HG03097 (cell line): Measurements from ENCODE around the gene C19orf18.

ENCODE experiments used
- ATAC-seq: cut with Tn5 transposase; IDR thresholded peaks from one replicate; pipeline ENCODE4 v1.9.1; 2021; ENCODE audit not compliant: unreplicated experiment, low FRiP score

The C19orf18 gene

DNA sequence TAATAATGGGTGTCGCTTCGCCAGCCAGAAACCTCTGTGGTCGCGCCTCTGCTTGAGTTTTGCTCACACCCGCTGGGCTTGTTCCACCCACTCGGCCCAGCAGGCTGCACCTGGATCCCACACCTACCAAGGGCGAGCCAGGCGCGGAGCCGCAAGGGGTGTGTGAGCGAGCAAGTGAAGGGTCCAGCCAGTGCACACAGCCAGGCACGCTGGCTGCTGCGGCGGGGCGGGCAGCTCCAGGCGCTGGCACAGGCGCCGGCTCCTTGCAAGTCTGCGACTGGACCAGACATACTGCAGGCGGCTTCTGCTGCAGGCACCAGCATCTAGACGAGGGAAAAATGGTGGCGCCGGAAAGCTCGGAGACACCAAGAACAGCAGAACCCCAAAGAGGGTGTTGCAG is 25.0 kb downstream of the C19orf18 start:
- ATAC-seq: no peak

DNA sequence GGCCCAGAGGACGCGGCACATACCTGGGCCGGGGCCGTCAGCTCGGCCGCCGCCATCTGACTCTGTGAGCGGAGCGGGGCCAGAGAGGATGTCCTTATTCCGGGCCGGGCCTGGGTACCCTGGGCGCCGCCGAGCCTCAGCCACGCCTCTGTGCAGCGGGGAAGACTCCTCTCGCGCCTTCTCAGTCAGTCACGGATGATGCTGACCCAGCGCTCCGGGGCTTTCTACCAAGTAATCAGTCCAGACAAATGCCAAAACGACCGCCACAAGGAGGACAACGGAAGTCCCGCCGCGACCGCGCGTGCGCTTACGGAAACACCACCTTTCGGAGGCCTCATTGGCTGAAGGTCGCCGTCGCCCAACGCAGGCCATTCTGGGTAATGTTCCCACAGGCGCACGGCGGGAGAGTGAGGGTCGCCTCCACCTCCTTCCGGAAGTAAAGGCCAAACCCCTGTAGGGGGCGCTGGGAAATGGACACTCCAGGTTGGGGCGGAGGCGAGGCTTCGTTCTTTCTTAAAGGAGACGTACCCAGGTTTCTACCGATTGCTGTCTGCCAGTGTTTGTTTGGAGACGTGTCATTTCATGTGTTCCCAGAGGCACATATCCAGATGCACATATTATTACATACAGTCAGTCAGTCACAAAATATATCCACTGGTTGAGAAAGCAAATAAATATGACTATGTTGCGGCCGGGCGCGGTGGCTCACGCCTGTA is 26.8 kb downstream of the C19orf18 start, which contains the start of gene ZNF256:
Gene ZNF256 (minus strand): TSS at position 288 of the 716 bp plus-strand sequence. CDS start 232 bp downstream, at position 56.
- peak; percentile 90 for ATAC-seq

DNA sequence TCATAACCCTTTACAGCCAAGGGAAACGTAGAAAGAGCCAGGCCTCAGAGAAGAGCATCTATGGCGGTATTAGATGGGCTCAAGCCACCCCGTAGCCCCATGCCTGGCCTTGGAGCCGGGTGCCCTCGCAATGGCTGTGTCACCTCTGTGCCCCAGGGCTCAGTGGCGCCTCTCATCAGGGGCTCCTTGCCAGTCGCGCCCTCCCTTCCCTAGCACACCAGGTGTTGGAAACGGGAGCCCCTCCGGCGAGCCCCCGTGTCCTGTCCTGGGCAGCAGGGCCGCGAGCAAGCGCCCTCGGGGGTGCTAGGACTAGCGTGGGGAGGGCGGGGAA is 27.3 kb downstream of the C19orf18 start:
- ATAC-seq: peak; percentile 18

DNA sequence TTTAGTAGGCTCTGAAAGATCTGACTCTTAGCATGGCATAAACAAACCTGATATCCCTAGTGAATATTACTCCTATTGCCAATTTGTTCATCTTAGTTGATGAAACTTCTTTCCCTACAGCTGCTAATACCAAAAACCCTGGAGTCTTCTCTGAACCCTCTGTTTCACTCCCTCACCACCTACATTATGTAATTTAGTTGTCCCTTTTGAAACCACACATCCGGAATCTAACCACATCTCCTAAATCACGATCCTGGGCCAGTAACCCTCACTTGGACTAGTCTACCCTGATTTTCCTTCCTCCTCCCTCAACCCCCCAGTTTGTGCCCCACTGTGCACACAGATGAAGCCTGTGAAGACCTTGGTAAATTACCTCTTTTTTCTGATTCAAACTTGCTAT is 28.0 kb downstream of the C19orf18 start:
- ATAC-seq: no peak

DNA sequence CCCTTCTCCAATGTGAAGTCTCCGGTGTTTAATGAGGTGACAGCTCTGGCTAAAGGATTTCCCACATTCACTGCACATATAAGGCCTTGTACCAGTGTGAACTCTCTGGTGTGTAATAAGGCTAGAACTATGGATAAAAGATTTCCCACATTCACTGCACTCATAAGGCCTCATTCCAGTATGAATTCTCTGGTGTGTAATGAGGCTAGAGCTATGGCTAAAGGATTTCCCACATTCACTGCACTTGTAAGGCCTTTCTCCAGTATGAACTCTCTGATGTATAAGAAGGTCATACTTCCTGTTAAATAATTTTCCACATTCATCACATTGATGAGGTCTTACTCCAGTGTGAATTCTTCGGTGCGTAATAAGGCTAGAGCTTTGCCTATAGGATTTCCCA is 32.7 kb downstream of the C19orf18 start:
- no peak for ATAC-seq

DNA sequence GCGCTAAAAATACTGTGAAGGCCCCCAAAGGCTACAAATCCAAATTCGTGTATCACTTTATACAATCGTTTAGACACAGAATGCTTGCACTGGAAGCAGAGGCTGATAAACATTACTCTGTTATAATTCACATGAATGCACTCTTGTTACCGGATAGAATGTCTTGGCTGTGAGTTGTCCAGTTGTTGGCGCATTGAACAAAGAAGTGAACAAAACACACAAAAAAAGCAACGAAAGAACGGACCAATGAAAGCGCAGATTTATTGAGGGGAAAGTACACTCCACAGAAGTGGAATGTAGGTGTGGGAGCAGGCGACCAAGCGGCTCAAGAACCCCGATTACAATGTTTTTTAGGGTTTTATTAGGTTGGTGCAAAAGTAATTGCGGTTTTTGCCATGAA is 38.6 kb downstream of the C19orf18 start:
- ATAC-seq: no peak

DNA sequence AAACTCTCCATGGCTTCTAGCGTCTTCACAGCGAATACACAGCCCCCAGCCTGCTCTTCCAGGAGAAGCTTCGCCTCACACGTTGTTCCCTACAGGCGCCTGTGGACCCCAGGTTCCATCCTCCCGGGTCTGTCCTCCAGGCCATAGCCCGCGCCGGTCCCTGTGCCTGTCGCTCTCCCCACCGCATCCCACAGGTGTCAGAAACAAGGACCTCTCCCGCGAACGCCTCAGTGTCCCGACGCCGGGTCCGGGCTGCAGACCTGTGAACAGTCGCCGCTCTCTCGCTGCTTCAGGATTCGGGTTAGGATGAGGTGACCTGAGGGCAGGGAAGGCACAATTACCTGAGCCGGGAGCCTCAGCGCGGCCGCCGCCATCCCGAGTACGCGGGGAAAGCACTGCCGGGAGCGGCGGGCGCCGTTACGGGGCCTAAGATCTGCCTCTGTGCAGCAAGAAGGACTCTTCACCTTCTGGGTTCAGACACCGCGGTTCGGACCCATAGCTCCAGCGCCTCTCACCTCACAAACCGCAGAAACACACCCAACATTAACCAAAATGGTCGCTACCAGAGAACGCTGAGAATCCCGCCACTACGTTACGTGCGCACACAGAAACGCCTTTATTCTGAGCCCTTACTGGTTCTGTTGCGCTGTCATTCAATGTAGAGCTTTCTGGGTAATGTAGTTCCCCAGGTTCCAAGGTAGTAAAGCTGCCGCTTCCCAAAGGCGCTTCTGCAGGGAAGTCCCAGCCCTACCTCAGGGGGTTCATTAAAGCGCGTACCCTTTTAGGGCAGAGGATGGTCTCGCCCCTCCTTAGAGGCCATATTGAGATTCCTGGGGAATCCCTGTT is 39.3 kb downstream of the C19orf18 start, which contains the start of gene ZNF418:
Gene ZNF418 (minus strand): TSS at position 583 of the 846 bp plus-strand sequence. CDS start 1,580 bp downstream, outside the sequence.
- ATAC-seq: peak; percentile 65

DNA sequence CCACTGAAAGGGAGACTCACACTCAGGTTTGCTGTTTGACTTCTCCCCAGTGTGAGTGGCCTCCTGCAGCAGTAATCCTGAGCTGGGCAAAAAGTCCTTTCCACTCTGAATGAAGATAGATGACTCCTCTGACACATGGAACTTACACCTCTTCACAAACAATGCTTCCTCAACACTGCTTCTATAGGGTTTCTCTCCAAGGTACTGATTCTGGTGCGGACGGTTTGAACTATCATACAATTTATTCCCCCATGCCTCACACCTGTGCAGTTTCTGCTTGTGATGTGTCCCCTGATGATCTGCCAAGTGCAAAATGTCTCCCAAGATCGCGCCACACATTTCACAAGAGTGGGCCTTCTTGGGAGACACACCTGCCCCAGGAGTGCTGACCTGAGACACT is 46.7 kb downstream of the C19orf18 start:
- no peak for ATAC-seq

DNA sequence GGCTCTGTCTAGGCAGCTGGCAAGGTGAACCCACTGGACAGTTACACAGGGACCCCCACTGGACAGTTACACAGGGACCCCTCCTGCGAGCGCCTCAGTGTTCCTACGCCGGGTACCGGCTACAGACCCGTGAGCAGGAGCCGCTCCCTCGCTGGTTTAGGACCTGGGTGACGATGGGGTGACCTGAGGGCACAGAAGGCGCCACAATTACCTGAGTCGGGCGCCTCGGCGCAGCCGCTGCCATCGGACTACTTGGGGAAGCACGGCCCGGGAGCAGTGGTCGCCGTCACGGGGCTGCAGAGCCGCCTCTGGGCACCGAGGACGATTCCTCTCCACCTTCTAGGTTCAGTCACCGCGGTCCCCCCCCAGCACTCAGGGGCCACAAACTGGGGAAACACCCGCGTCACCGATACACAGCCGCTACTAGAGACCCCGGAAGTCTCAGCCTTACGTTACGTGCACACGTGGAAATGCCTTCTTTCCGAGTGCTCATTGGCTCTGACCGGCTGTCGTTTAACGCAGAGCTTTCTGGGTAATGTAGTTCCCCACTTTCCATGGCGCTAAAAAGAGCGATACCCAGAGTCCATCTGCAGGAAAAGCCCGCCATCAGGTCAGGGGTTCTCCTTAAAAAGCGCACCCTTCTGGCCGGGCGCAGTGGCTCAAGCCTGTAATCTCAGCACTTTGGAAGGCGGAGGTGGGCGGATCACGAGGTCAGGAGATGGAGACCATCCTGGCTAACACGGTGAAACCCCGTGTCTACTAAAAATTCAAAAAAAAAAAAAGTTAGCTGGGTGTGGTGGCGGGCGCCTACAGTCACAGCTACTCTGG is 58.0 kb downstream of the C19orf18 start, which contains the start of gene ZNF417:
Gene ZNF417 (minus strand): TSS at position 425 of the 828 bp plus-strand sequence. CDS start 181 bp downstream, at position 244.
- ATAC-seq: peak; percentile 94

DNA sequence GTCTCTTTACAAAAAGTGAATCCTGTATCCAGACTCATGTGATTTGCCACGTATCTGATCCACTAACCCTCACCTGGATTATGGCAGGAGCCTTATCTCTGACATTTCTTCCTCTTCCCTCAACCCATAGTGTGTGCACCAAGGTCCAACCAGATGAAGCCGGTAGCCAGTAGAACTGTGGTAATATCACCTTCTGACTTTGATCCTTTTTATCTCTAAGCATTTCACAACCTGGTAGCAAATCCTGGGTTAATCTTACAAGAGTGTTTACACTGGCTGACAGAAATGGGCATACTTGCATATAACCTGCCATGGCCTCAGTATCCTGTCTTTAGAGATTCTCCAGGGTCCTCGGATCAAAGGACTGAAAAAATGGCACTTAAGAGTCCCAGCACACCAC is 59.8 kb downstream of the C19orf18 start:
- ATAC-seq: no peak
